Astrocyte (in vitro differentiated cells and primary cell): ENCODE results near the gene GRB7.

ENCODE experiments used
- EZH2 ChIP-seq: IDR thresholded peaks from 2 replicates; pipeline ENCODE4 v1.6.1; 2012; ENCODE audit warnings: mild to moderate bottlenecking, low read length, inconsistent platforms; ENCODE audit not compliant: insufficient read depth
- TF ChIP-seq, protein P1 (sequence below): IDR thresholded peaks from 2 replicates; pipeline ENCODE4 v1.5.1; 2011; ENCODE audit warnings: low read depth, mild to moderate bottlenecking, inconsistent platforms, low read length, moderate library complexity; ENCODE audit not compliant: insufficient read depth

DNA sequence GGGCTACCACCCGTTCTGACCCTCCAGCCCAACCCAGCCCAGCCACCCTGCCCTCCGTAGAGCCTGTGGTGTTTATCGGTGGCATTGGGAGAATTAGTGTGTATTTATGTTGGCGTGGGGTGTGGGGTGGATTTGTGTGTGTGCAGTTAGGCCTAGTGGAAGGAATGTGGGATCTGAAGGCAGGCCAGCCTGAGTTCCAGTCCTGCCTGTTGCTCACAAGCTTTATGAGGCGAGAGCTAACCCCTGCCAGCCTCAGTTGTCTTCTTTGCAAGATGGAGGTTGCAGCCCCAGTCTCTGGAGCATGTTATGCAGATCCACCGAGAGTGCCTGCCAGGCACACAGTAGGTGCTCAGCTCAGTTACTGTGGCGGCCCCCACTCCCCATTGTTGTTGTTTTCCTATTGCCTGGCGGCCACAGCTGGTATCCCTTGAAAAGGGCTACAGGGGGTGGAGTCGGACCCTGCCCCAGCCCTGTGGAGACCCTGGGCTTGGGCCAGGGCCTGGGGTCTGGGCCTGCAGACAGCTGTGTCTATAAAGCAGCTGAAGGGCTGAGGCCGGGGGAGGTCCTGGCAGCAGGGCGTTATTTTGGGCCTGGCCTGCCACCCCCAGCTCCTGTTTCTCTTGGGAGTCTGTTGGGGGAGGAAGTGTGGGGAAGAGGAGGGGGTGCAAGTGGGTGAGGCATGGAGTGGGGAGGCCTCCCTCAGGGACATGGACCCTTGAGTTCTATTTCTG, 32.8 kb upstream of the GRB7 start:
- TF ChIP-seq, protein P1, sequence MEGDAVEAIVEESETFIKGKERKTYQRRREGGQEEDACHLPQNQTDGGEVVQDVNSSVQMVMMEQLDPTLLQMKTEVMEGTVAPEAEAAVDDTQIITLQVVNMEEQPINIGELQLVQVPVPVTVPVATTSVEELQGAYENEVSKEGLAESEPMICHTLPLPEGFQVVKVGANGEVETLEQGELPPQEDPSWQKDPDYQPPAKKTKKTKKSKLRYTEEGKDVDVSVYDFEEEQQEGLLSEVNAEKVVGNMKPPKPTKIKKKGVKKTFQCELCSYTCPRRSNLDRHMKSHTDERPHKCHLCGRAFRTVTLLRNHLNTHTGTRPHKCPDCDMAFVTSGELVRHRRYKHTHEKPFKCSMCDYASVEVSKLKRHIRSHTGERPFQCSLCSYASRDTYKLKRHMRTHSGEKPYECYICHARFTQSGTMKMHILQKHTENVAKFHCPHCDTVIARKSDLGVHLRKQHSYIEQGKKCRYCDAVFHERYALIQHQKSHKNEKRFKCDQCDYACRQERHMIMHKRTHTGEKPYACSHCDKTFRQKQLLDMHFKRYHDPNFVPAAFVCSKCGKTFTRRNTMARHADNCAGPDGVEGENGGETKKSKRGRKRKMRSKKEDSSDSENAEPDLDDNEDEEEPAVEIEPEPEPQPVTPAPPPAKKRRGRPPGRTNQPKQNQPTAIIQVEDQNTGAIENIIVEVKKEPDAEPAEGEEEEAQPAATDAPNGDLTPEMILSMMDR, result peak; percentile 31
- no peak for TF ChIP-seq EZH2
